Measurements from ENCODE around the gene TRPM1.

Gene TRPM1

DNA sequence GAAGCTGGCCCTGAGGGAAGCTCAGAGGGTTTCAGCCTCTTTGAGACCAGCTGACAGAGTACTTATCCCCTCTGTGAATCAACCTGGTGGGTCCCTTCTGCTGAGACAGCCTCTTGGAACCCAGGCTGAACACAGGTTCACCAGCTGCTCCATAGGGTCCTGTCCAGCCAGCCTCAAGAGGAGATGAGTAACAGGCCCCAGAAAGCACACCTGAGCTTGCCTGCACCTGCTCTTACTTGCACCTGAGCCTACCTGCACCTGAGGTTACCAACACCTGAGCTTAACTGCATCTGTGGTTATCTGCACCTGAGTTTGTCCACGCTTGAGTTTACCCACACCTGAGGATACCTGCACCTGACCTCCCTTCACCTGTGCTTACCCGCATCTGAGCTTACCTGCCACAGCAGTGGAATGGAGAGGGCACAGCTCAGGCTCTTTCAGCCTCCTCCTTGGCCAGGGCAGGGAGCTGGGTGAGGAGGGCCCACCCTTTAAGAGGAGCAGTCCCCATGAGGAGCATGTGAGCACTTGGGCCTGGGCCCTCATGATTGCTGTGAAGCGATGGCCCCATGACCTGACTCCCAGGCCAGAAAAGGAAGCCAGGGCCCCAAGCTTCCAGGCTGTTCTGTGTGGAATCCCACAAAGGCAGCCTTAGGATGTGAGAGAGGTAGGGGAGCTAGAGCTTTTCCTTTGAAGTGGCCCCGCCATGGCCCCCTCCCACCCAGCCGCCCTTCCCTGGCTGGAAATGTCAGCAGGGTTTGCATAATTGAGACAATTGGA is at the start of gene TRPM1:
TSS of gene TRPM1 (minus strand) at position 464 of the 777 bp plus-strand sequence. CDS start 20,370 bp downstream, outside the sequence.
- no peak for DNase-seq (ENCODE audit: low read depth in 2 of 3, low spot score in 2 of 3)

DNA sequence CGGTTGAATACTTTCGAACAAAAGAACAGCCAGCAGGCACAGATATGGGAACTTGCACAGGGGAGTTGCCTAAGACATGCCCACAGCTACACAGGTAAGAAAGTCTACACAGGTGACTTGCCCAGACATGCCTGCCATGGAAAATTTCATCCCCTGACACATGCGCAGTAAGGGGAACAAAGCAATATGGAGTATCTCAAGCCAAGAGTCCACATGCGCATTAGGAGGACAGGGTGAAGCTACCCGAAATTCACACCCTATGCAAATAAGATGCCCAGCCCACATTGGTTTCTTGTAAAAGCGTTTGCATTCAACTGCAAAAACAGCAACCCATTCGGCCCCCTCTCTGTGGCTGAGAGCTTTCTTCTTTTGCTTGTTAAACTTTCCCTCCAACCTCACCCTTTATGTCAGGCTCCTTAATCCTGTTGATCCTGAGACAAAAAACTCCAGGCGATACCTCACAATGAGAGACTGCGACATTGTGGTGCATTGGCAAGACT is 49.3 kb upstream of the TRPM1 start:
- no peak for DNase-seq (ENCODE audit: low read depth in 2 of 3, low spot score in 2 of 3)

DNA sequence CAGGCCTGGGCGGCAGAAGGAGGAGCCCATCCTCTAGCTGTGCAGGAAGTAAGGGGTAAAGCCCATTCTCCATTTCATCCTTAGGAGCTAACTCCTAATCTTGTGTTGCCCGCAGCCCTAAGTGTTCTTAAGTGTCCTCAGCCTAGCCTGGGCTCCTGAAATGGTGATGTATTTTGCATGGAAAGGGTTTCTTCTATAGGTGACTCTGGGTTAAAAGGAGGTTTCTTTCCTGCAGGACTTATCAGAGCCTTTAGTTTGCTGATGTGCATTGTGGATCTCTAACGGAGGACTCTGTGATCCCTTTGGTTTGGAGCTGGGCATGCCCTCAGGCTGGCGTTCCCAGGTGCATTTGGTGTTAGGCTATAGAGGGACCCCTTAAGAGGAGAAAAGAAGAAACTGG is 48.5 kb upstream of the TRPM1 start:
- DNase-seq (ENCODE audit: low read depth in 2 of 3, low spot score in 2 of 3), result no peak

DNA sequence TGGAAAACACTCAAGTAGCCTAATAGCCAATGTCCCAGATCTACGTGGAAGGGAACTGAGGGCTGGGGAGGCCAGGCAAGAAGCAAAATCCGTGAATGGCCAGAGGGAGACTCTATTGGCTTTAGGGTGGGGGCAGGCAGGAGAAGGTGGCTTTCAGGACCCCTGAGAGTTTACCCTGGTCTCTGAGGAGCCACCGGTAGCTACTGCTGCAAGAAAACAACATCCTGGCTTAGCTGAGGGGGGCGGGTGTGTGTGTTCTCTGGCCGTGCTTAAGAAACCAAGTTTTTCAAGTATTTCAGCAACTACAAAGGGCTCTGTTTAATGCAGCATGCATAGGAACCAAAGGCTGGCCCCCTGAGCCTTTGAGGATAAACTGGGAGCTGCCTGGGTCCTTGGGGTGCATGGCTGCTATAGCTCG is 47.6 kb upstream of the TRPM1 start:
- no peak for DNase-seq (ENCODE audit: low read depth in 2 of 3, low spot score in 2 of 3)

DNA sequence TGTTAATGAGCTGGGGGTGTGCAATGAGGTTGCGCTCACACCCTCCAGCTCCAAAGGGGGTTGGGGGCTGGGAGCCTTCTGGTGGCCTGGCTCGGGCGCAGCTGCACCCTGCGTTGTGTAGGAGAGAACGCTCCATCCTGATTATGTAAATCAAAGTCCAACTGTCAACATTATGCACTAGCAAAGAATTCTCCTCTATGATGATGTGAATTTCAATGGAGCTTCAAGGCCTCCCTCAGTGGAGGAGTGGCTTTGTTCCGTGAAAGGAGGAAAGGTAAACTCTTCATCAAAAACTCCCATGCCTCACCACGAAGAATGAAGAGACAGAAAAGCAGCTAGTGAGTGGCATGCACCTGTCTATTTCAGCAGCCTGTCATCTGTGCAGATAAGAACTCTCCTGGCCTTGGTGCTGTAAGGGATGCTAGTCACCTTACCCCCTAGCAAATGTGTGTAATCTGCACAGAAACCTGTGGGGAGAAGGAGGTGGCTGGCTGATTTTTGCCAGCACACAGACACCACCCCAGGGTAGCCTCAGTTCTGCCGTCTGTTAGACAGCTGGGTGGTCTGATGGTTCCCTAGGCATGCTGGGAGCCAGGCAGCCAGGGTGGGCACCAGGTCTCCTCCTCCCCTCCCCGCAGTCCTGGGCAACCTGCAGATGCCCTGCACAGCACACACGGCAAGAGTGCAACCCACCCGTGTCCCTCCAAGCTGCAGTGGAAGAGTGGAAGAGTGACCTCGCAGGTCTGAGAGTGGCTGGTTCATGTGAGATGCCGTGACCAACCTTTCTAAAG is 47.0 kb upstream of the TRPM1 start:
- no peak for DNase-seq (ENCODE audit: low read depth in 2 of 3, low spot score in 2 of 3)

DNA sequence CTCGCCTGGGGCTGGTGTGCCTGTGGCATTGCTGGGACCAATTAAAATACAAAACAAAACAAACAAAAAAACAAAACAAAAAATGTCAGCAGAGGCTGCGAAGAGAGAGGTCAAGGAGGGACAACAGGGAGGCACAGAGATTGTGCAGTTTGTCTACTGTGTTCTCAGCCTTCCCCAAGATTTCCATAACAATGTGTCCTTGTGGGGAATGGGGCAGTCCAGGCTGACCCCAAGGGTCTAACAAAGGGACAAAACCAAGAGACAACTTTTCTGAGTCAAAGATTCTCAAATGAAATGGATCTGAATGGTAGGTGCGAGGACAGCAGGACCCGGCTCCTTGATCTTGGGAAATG is 46.4 kb upstream of the TRPM1 start:
- no peak for DNase-seq (ENCODE audit: low read depth in 2 of 3, low spot score in 2 of 3)

GRCh38 chr15:31147456-31147855 is 45.9 kb upstream of the TRPM1 start:
- DNase-seq (ENCODE audit: low read depth in 2 of 3, low spot score in 2 of 3), result no peak

GRCh38 chr15:31145271-31145911 is 43.9 kb upstream of the TRPM1 start:
- DNase-seq (ENCODE audit: low read depth in 2 of 3, low spot score in 2 of 3), result no peak

DNA sequence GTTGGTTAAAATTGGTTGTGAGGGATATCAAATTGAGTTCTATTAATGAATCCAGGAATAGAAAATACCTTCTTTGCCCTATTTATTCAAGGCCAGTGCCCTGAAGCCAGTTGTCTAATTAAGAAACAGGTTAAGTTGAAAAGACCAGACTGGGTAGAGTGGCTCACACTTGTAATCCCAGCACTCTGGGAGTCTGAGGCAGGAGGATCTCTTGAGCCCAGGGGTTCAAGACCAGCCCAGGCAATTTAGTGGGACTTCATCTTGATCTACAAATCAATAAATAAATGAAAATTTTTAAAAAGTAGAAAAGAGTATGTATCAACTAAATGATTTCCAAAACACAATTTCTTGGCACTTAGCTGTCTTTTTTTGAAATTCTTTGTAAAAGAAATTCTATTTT is 40.3 kb upstream of the TRPM1 start:
- DNase-seq (ENCODE audit: low read depth in 2 of 3, low spot score in 2 of 3), result no peak

DNA sequence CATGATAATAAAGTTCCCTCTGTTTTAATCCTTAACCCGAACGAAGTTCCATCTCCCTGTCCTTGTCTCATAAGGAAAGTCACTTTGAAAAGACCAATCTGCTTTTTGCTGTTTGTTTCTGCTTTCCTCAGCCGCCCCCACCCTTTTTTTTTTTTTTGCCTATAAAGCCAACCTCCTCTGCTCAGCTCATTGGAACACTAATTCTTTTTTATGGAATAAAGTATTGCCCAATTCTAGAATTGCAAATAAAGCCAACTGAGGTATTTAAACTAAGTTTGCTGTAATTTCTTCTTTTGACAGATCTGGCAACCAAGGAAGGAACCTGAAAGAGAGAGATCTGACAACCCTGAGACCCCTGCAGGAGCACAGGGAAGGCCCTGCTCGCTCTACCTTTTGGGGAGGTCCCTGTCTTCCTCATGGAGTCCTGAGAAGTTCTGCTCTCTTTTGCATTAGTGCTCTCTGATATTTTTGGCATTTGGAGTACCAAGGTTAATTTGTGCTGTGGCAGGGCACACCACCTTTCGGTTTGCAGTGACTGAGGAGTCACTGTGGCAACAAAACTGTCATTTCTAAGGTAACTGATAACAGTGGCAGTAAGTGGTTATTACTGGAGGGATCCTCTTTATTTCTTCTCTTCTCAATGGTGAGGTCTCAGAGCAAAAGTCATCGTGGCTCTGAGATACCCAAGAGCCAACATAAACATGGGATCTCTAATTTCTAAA is 35.2 kb upstream of the TRPM1 start:
- DNase-seq (ENCODE audit: low read depth in 2 of 3, low spot score in 2 of 3), result no peak

- DNase-seq (ENCODE audit: low read depth in 2 of 3, low spot score in 2 of 3), result no peak
Observed at GRCh38 chr15:31136016-31136415, 34.5 kb upstream of the TRPM1 start.

- no peak for DNase-seq (ENCODE audit: low read depth in 2 of 3, low spot score in 2 of 3)
Observed at GRCh38 chr15:31135523-31135922, 34.0 kb upstream of the TRPM1 start.

DNA sequence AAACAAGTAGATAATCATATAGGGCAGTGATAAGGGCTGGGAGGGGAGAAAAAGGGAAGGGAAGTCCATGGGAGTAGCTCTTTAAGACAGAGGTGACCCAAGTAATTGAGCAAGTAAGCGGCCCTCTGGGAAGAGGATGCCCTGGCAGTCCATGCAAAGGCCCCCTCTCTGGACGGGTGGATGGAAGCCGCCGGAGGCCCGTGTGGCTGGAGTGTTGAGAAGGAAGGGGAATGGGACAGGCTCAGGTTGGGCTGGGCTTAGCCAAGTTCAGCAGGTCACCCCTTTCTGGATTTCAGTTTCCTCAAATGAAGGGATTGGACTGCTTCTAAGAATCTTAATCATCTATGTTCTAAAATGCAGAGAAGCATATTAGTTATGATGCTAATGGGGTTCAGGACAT is 32.4 kb upstream of the TRPM1 start:
- DNase-seq (ENCODE audit: low read depth in 2 of 3, low spot score in 2 of 3), result no peak

DNA sequence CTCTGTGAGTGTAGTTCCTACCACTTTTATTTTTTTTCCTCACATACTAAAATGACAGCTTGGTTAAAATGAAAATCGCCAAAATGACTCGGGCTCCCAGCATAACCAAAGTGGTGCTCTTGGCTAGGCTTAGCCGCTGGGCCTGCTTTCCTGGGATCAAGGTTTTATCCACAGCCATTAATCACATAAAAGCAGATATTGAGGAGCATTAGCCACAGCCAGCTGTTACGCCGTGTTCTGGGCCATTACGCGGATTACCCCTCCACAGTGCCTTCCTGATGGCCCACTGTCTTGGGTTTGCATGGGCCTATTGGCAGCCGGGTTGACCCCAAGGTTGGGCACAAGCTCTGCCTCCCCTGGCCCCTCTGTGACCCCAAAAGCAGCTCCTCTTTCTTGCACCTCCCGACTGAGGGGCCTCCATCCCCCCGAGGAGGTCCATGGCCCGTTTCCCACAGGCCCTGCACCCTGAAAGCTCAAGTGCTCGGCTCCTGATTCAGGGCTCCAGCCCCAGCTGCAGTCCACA is 30.4 kb upstream of the TRPM1 start:
- no peak for DNase-seq (ENCODE audit: low read depth in 2 of 3, low spot score in 2 of 3)

GRCh38 chr15:31130576-31131237 is 29.2 kb upstream of the TRPM1 start:
- DNase-seq (ENCODE audit: low read depth in 2 of 3, low spot score in 2 of 3), result no peak

DNA sequence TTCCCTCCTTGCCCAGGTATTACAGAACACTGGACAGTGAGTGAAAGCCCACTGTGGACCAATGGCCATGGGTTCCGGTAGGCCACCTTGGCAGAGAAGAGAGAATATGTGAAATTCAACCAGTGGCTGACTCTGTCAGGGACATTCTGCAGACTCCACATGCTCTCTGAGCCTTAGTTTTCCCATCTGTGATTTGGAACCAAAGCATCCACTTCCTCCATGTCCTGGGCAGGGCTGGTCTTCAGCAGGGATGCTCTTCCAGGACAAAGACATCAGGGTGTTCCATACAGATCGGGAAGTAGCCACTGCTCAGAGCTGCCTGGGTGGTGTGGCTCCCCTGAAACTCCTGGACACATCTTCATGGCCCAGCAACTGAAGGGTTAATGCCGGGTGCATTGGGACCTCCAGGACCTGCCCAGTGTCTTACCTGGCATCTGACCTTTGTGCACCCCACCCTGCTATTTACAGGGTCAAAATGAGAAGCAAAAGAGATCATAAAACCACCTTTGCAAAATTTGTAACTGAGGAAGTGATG is 28.3 kb upstream of the TRPM1 start:
- no peak for DNase-seq (ENCODE audit: low read depth in 2 of 3, low spot score in 2 of 3)

DNA sequence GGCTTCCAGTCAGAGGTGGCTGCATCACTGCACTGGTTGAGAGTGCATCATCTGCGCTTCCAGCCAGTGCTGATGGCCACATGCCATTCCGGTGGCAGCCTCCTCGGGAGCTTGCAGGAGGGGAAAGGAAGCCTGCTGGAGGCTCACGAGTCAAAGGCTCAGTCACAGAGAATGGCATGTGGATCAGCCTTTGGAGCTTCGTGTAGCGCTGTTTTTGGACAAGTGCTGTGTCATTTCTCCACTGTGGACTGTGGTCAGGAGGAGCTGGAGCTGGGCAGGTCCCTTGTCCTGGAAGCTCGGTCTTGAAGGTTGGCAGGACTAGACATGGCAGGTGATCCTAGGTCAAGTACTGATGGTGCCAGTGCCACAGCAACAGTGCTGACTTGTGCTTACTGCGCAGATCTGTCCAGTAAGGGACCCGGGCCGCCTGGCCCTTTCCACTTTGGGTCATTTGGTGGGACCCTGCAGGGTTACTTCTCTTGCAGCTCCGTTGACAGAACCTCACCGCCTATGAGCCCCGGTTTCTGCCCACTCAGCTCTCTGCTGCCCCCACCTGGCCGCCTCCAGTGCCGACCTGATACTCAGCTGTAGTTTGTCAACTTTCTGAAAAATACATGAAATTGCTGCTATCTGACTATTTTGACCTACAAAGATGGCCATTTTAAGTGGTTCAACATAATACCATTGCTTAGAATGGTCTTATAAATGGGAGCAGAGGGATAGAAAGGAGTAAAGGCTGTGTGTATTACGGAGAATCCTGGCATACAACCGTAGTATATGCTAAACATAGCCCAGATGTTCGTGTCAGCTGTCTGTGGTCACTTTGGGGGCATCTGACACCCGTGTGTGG is 27.6 kb upstream of the TRPM1 start:
- peak; percentile 39 to 71 (median 58) for DNase-seq (ENCODE audit: low read depth in 2 of 3, low spot score in 2 of 3)

GRCh38 chr15:31128477-31128876 is 27.0 kb upstream of the TRPM1 start:
- no peak for DNase-seq (ENCODE audit: low read depth in 2 of 3, low spot score in 2 of 3)

DNA sequence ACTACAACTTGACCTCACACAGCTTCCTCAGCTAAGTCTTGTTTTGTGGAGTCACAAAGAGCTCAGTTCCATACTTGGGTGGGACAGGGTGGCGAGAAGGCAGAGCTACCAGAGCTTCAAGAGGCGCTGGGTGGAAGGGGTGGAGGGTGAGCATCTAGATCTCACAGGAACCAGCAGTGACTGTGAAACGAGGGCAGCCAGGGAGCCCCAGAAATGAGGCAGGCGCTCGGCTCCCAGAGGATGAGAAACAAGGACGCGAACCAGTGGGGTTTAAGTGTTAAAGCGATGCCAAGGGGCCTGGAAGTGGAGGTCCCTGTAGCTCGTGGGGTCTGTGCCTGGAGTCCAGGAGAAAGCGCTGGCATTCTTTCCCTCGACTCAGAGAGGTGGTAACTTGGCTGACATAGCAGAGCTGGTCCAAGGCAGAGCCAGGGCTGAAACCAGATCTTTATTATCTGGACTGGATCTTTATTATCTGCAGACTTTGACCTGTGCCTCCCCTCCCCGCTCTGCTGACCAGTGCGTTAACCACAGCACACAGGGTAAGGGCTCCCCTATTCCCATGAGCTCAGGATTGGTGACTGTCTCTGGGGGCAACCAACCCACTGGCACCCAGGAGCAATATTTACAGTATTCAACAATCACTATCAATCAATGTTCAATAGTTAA is 26.2 kb upstream of the TRPM1 start:
- no peak for DNase-seq (ENCODE audit: low read depth in 2 of 3, low spot score in 2 of 3)
